ENCODE results near the gene SPATA22.
"Not testable (repeated sequence)": the region's sequence is repeated elsewhere in the genome, so short reads cannot be mapped to it uniquely, and the experiment has no call there.

The SPATA22 gene

DNA sequence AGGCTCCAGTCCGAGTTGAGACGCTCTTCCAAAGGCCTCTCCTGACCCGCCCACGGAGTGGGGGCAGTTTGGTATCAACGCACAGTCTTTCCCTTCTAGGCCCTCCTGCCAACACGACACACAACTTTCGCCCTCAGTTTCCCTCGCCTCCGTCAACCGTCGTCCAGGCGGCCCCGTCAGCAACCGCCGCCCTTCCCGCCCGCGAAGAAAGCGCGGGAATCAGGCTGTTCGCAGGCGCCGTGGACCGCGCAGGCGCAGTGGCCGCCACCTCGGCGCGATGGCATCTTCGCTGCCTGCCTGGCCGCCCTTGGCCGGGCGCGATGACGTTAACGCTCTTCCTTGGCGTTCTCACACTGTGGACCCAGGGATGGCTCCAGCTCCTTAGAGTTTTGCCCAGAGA lies at the start of gene SPATA22:
Gene SPATA22, minus strand, starts transcription at position 221 of the 400 bp plus-strand sequence. CDS start 2,494 bp downstream, outside the sequence.
- TF ChIP-seq, protein P1, sequence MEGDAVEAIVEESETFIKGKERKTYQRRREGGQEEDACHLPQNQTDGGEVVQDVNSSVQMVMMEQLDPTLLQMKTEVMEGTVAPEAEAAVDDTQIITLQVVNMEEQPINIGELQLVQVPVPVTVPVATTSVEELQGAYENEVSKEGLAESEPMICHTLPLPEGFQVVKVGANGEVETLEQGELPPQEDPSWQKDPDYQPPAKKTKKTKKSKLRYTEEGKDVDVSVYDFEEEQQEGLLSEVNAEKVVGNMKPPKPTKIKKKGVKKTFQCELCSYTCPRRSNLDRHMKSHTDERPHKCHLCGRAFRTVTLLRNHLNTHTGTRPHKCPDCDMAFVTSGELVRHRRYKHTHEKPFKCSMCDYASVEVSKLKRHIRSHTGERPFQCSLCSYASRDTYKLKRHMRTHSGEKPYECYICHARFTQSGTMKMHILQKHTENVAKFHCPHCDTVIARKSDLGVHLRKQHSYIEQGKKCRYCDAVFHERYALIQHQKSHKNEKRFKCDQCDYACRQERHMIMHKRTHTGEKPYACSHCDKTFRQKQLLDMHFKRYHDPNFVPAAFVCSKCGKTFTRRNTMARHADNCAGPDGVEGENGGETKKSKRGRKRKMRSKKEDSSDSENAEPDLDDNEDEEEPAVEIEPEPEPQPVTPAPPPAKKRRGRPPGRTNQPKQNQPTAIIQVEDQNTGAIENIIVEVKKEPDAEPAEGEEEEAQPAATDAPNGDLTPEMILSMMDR (IDR thresholded peaks at IDR 0.05; ENCODE audit: borderline replicate concordance, insufficient read depth, low read depth, low read length) = no peak
- no peak within 1 kb of the TSS for H3K4me3 ChIP-seq (ENCODE audit: low read depth, low read length)

DNA sequence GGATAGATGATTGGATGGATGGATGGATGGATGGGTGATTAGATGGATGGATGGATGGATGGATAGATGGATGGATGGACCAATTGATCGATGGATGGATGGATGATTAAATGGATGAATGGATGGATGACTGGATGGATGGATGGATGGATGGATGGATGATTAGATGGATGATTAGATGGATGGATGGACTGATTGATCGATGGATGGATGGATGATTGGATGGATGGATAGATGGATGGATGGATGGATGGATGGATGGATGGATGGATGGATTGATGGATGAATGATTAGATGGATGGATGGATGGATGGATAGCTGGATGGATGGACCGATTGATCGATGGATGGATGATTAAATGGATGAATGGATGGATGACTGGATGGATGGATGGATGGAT lies 47.9 kb upstream of the SPATA22 start:
- not testable (repeated sequence) for H3K4me3 ChIP-seq (ENCODE audit: low read depth, low read length)

DNA sequence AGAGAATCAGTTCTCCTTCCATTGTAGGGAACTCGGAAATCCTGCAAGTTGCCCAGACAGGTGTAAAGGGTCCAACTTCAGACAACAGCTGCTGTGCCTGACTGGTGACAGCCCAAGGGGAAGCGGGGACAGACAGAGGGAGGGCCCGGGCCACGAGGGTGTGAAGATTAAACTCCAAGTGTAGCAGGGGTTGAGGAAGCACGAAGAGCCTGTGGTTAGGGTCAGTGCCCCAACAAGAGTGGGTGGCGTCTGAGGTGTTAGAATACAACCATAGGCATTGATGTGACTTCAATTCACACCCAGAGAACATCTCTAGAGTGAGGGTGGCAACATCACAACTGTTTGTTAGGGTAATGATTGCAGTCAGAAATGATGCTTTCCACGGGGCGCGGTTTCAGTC lies 43.3 kb upstream of the SPATA22 start:
- TF ChIP-seq, protein P1 (IDR thresholded peaks at IDR 0.05; ENCODE audit: borderline replicate concordance, insufficient read depth, low read depth, low read length) = no peak
- no peak overlapping the region for H3K4me3 ChIP-seq (ENCODE audit: low read depth, low read length)

DNA sequence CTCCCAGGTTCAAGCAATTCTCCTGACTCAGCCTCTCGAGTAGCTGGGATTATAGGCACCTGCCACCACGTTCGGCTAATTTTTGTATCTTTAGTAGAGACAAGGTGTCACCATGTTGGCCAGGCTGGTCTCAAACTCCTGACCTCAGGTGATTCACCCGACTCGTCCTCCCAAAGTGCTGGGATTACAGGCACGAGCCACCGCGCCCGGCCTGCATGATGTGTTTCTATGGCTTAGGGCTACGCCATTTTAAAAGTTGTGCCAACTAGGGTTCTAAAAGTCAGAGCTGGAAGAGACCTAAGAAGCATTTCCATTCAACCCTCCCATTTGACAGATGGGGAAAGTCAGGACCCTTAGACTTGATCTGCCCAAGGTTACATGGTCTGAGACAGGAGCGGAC lies 42.5 kb upstream of the SPATA22 start:
- H3K4me3 ChIP-seq (ENCODE audit: low read depth, low read length) = not testable (repeated sequence)

DNA sequence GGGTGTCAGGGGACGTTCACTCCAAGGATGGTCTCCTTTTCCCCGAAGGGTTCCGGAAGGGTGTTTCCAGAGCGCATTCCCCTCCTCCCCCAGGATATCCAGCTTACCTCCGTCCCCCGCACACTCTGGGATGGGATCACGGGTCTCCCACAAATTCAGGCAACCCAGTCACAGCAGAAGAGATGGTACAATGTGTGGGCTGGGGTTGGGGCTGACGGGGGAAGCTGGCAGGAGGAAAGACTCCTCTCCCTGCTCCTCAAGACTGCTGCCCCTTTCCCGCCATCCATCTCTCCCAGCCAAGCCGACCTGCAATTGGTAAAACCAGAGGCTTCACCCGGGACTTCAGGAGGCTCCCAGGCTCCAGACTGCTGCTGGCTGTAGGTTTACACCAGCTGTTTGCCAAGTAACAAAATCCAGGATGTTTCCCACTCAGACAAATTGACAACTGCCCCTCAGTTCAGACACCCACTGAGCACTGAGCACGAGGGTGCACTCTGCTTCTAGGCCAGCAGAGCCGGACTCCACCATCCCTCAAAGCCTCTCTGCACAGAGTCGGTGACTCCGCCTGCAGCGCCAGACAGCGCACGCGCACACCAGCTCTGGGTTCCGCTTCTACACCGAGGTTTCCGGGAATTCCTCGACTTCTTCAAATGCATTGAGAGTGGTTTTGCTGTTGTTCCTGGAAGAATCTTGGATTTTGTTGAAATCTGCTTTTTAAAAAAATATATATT lies 41.9 kb upstream of the SPATA22 start:
- H3K4me3 ChIP-seq (ENCODE audit: low read depth, low read length) = no peak overlapping the region
- TF ChIP-seq, protein P1 (IDR thresholded peaks at IDR 0.05; ENCODE audit: borderline replicate concordance, insufficient read depth, low read depth, low read length) = no peak

- H3K4me3 ChIP-seq (ENCODE audit: low read depth, low read length) = no peak overlapping the region
- TF ChIP-seq, protein P1 (IDR thresholded peaks at IDR 0.05; ENCODE audit: borderline replicate concordance, insufficient read depth, low read depth, low read length) = no peak
Measured at GRCh38 chr17:3512505-3513171, 41.0 kb upstream of the SPATA22 start.

DNA sequence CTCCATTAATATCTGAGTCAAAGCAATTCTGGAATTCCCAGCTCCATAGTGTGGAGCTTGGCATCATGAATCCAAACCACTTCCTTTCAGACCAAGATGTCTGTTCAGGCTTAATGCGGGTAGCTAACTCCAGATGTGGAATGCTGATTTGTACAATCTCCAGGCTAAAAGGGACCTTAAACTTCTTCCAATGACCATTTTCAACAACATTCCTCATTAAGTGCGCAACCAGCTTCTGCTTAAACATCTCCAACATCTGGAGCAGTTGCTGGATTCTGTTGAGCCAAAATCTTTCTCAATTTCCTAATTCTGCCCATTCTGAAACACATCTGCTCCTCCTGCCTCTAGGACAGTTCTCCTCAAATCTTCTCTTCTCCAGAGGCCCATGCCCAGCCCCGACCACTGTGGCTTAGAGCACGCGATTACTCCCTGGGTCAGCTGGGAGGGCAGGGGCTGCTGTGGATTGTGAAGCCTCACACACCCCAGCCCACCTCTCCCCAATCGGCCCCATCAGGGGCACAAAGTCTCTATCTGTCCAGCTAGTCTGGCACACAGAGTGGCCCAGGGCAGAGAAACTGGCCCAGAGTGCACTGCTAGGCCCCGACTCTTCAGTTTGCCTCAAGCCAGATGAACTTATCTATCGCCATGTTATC lies 40.4 kb upstream of the SPATA22 start:
- no peak overlapping the region for H3K4me3 ChIP-seq (ENCODE audit: low read depth, low read length)
- TF ChIP-seq, protein P1 (IDR thresholded peaks at IDR 0.05; ENCODE audit: borderline replicate concordance, insufficient read depth, low read depth, low read length) = no peak

DNA sequence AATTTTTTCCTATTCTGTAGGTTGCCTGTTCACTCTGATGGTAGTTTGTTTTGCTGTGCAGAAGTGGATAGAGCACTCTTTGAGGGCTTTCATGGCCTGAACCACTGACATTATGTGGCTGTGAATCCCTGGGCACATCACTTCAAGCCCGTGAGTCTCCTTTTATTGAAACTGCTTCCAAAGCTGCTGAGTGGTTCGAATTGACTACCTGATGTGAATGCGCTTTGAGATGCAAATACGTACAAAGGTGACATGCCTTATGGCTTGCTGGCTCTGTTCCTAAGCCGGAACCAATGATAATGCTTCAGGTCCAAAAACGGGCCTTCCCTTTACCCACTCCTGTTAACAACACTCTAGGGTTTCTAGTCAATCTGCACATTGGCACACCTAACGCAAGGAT lies 38.5 kb upstream of the SPATA22 start:
- no peak overlapping the region for H3K4me3 ChIP-seq (ENCODE audit: low read depth, low read length)
- TF ChIP-seq, protein P1 (IDR thresholded peaks at IDR 0.05; ENCODE audit: borderline replicate concordance, insufficient read depth, low read depth, low read length) = no peak

Measured in GM12875 (cell line).